AG09309 (cell line): ENCODE data around the gene CPLANE2.

Experiments
- DNase-seq: peaks from one replicate; pipeline ENCODE4 v3.0.0-alpha.2; 2010; ENCODE audit warnings: low read depth
- H3K4me3 ChIP-seq: 2 replicates; pipeline ENCODE4 v1.5.1; 2011; ENCODE audit warnings: mild to moderate bottlenecking, low read depth, low read length, moderate library complexity; ENCODE audit not compliant: control insufficient read depth
- TF ChIP-seq, protein P1 (sequence below): IDR thresholded peaks from 2 replicates; pipeline ENCODE4 v1.5.1; 2011; ENCODE audit warnings: mild to moderate bottlenecking, low read depth, low read length, inconsistent platforms; ENCODE audit not compliant: insufficient read depth, control insufficient read depth; ENCODE audit errors: missing control alignments

The CPLANE2 gene, protein sequence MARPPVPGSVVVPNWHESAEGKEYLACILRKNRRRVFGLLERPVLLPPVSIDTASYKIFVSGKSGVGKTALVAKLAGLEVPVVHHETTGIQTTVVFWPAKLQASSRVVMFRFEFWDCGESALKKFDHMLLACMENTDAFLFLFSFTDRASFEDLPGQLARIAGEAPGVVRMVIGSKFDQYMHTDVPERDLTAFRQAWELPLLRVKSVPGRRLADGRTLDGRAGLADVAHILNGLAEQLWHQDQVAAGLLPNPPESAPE

DNA sequence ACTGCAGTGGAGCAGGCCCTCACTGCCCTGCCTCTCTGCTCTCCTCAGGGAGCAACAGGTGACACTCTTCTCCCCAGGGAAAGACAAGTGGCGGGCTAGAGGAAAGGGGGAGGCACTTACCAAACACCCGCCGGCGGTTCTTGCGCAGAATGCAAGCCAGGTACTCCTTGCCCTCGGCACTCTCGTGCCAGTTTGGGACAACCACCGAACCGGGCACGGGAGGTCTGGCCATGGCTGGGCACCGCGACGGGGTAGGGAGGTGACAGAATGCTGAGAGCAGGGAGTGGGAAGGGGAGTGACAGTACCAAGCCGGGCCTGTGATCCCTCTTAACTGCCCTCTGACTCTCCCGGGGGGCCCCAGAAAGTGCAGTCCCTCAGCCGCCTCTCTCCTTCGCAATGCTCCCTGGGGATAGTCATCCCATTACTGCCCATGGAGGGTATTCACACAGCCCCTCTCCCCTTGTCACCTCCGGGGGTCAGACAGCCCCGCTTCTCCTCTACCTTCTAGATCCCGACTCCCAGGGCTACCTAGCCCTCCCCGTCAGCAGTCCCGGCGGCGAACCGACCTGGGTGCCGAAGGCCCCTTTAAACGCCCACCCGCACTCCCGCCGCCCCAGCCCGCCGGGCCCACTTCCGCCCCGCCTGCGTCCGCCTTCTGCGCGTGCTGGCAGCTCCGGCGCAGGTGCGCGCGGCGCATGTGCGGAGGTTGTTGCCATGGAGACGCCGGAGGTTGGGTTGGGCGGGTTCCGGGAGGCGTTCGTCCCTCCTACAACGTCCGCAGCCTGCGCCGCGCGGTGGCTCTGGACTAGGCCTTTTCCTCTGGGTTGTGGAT, at the start of gene CPLANE2:
Gene CPLANE2, minus strand, starts transcription at position 673 of the 832 bp plus-strand sequence. Its CDS starts 441 bp downstream, at position 232.
- TF ChIP-seq, protein P1, sequence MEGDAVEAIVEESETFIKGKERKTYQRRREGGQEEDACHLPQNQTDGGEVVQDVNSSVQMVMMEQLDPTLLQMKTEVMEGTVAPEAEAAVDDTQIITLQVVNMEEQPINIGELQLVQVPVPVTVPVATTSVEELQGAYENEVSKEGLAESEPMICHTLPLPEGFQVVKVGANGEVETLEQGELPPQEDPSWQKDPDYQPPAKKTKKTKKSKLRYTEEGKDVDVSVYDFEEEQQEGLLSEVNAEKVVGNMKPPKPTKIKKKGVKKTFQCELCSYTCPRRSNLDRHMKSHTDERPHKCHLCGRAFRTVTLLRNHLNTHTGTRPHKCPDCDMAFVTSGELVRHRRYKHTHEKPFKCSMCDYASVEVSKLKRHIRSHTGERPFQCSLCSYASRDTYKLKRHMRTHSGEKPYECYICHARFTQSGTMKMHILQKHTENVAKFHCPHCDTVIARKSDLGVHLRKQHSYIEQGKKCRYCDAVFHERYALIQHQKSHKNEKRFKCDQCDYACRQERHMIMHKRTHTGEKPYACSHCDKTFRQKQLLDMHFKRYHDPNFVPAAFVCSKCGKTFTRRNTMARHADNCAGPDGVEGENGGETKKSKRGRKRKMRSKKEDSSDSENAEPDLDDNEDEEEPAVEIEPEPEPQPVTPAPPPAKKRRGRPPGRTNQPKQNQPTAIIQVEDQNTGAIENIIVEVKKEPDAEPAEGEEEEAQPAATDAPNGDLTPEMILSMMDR: no peak
- peak within 1 kb of the TSS; percentile 57 for H3K4me3 ChIP-seq
- peak; percentile 53 for DNase-seq

DNA sequence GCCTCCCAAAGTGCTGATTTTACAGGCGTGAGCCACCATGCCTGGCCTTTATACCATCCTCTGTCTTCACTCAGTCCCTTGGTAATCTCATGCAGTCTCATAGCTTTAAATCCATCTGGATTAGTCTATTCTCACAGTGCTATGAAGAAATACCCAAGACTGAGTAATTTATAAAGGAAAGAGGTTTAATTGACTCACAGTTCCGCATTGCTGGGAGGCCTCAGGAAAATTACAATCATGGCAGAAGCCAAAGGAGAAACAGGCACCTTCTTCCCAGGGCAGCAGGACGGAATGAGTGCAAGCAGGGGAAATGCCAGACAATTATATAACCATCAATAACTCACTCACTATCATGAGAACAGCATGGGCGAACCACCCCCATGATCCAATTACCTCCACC, 49.1 kb upstream of the CPLANE2 start:
- H3K4me3 ChIP-seq: no peak overlapping the region
- DNase-seq: peak; percentile 7
- TF ChIP-seq, protein P1: no peak

DNA sequence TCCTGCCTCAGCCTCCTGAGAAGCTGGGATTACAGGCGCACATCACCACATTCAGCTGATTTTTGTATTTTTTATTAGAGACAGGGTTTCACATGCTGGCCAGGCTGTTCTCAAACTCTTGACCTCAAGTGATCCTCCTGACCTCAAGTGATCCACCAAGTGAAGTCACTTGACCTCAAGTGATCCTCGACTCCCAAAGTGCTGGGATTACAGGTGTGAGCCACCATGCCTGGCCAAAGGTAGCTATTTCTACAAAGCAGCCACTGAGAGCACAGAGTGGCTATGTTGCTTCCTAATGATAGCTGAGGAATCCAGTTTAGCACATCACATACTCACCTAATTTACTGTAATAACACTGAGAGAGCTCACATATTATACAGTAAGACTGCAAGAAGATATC, 44.8 kb upstream of the CPLANE2 start:
- no peak overlapping the region for H3K4me3 ChIP-seq
- DNase-seq: no peak
- TF ChIP-seq, protein P1: no peak

DNA sequence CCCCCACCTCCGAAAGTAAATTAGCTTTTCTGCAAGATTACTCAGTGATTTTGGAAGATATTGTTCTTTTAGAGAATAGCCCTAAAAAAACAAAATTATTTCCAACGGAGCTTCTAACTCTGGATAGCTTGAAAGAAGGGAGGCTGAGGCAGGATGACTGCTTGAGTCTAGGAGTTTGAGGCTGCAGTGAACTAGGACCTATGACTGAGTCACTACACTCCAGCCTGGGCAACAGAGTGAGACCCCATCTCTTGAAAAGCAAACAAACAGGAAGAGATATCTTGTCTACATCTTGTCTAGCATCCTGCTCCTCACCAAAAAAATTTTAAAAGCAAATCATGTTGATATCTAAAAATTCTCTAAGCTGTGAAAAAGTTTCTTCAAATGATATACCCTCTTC, 42.2 kb upstream of the CPLANE2 start:
- H3K4me3 ChIP-seq: no peak overlapping the region
- TF ChIP-seq, protein P1: no peak
- DNase-seq: no peak

DNA sequence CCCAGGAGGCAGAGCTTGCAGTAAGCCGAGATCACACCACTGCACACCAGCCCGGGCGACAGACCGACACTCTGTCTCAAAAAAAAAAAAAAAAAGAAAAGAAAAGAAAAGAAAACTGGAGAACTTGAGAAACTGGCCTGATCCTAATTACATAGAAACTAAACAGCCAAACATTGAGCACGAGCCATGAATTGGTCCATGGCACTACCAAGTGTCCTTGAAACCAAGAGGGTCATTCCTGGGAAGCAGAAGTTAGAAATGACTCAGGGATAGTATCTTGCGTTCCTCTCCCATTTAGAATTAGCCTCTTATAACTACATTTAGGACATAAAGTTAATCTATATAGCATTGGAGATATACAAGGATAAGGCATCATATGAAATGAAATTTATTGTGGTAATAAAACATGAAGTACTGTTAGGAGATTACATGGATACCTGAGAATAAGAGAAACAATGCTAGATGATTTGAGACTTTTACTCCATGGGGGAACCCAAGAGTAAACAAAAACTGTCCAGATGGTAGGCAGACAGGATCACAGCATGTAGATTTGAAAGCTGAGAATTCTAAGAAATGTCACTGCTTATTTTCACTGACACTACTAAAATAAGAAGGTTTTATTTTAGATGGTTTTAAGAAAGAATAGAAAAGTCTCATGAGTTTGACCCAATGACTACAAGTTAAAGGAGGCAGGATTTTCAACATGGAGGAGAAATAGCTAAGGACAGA, 39.5 kb upstream of the CPLANE2 start:
- no peak for DNase-seq
- no peak overlapping the region for H3K4me3 ChIP-seq
- TF ChIP-seq, protein P1: no peak

DNA sequence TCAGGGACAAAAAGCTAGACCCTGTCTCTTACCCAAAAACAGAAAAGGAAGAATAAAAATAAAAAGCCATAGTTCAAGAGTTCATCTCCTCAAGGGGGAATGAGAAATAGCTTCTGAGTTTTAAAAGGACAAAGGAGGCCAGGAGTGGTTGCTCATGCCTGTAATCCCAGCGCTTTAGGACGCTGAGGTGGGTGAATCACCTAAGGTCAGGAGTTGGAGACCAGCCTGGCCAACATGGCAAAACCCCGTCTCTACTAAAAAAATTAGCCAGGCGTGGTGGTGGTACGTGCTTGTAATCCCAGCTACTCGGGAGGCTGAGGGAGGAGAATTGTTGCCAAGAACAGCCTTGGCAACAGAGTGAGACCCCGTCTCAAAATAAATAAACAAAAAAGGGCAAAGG, 38.6 kb upstream of the CPLANE2 start:
- DNase-seq: no peak

More for the DNA sequence above, 38.6 kb upstream of the CPLANE2 start:
- TF ChIP-seq, protein P1: no peak
- no peak overlapping the region for H3K4me3 ChIP-seq
